Measurements from ENCODE around the gene AZGP1.
"Not testable (repeated sequence)": the region's sequence is repeated elsewhere in the genome, so short reads cannot be mapped to it uniquely, and the experiment has no call there.

AZGP1 gene

GRCh38 chr7:99975782-99976521 is at the start of gene AZGP1:
Gene AZGP1 (minus strand): TSS chr7:99976031. CDS start chr7:99976020, 11 bp downstream.
- DNase-seq, result no peak

- DNase-seq, result no peak
Observed at GRCh38 chr7:100024020-100024619, 48.3 kb upstream of the AZGP1 start.

DNA sequence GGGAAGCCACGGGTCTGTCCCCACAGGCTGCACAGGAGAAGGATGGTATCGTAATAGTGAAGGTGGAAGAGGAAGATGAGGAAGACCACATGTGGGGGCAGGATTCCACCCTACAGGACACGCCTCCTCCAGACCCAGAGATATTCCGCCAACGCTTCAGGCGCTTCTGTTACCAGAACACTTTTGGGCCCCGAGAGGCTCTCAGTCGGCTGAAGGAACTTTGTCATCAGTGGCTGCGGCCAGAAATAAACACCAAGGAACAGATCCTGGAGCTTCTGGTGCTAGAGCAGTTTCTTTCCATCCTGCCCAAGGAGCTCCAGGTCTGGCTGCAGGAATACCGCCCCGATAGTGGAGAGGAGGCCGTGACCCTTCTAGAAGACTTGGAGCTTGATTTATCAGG is 47.7 kb upstream of the AZGP1 start:
- DNase-seq, result no peak

DNA sequence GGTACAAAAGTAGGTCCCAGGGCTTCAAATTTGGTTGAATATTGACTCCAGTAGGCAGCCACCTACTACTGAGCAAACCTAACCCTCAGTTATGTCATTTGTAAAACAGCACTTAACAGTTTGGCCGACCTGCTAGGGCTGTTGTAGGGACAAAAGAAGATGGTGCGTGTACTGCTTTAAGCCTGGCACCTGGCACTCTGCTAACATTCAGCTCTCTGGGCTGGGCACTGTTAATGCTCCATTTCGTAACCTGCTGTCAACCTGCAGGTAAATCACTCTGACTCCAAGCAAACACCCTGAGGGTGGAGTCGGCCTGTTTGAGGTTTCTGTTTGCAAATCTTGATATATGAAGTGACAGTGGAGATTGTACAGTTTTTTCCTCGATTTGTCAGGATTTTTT is 46.8 kb upstream of the AZGP1 start:
- no peak for DNase-seq

- no peak for DNase-seq
Observed at GRCh38 chr7:100021297-100021696, 45.5 kb upstream of the AZGP1 start.

DNA sequence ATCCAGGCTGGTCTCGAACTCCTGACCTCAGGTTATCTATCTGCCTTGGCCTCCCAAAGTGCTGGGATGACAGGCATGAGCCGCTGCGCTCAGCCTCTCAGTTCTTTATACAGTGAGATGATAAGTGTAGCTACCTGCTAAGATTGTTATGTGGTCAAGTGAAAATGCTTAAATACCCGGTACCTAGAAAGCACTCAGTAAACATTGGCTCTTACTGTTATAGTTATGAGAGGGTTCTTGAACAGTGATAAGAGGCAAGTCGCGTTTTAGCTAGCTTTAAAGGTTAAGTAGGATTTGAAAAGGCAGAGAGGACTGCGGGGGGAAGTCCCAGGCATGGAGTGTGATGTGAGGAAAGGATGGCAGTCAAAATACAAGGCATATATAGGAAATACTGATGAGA is 44.1 kb upstream of the AZGP1 start:
- DNase-seq, result no peak

DNA sequence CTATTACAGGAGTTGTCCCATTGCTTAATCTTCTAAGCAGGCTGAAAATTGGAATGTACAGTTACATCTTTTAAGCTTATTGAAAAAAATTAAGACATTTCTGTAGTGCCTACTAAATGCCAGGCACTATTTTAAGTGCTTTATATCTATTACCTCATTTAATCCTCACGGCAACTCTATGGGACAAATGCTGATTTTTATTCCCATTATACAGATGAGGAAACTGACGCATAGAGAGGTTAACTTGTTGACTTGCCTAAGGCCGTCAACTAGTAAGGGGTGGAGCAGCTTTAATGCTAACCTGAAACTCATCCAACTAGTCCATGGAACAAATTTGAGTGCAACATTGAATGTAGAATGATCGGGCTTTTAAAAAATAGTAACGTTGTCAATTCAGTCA is 42.0 kb upstream of the AZGP1 start:
- no peak for DNase-seq

GRCh38 chr7:100017300-100017699 is 41.5 kb upstream of the AZGP1 start:
- no peak for DNase-seq

- DNase-seq, result no peak
Observed at GRCh38 chr7:100016215-100016901, 40.5 kb upstream of the AZGP1 start.

DNA sequence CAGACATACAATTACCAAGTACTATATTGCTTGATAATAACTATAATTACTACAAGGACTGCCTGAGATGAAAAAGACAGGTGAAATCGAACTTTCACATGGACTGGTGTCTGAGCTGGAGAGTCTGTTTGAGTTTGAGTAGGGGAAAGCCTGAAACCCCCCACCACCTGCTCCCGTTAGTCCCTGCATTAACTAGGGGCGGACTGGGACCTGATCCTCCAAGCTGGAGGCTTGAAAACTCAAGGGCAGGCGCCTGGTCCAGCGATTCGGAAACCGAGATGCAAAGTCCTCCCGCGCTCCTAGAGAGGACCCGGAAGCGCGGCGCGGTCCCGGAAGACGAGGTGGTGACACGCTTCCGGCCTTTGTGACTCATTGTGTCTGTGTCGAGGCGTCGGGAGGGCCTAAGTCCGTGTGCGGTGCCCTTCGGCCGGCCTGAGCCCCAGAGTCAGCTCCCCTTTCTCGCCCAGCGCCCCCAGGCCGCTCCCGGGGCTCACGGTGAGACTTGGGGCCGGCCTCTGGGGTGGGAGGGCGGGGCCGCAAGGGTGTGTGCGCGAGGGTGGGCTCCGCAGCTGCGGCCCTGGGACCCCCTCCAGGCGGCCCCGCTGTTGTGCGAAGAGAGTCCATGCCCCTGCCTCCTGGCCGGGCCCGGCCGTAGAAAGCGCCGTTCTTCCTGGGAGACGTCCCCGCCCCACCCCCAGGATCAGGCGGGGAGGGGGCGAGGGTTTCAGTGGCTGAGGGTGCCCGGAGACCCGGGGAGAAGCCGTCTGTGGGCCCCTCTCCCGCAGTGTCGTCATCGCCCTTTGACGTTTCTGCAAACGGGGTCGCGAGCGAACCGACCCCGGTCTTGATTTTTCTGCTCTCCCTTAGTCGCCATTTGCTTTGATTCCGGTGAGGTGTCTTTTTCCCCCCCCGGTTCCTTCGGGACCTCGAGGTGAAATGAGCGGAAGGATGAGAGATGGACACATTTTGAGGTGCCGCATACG is 39.7 kb upstream of the AZGP1 start, which contains the start of gene ZKSCAN1:
TSS of gene ZKSCAN1 (plus strand) at position 365 of the 983 bp plus-strand sequence. CDS start 7,911 bp downstream, outside the sequence.
- DNase-seq, result peak; percentile 58

DNA sequence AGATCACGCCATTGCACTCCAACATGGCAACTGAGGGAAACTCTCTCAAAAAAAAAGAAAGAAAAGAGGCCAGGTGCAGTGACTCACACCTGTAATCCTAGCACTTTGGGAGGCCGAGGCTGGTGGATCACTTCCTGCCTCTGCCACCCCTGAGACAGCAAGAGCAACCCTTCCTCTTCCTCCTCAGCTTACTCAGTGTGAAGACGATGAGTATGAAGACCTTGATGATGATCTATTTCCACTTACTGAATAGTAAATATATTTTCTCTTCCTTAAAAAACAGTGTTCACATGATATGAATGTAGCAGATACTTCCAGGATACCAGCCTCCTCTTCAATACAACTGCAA is 37.5 kb upstream of the AZGP1 start:
- no peak for DNase-seq

DNA sequence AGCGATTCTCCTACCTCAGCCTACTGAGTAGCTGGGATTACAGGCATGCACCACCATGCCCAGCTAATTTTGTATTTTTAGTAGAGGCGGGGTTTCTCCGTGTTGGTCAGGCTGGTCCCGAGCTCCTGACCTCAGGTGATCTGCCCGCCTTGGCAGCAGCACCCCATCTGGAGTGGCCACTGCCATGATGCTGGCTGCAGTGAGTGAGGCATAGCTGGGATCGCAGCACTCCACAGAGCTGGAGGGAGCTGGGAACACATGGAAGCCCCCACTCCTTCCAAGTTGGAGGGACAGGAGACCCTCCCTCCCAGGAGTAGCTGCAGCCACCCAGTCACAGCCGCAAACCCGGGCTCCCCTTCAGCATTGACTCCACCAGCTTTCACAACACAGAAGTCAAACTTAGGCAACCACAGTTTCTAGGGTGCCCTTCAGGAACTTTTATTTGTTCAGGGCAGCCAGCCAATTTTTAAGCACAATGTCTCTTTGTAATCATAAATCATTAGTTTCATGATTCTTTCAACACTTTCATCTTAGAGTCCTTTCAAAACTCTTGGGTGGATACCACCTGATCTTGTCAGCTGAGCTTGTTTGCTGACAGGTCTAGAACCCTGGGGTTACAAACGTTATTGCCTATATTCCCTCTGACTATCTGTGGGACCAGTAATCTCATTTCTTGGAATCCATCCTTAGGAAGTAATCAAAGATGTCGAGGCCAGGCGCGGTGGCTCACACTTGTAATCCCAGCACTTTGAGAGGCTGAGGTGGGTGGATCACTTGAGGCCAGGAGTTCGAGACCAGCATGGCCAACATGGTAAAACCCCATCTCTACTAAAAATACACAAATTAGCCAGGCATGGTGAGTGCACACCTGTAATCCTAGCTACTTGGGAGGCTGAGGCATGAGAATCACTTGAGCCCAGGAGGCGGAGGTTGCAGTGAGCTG is 36.8 kb upstream of the AZGP1 start:
- DNase-seq, result not testable (repeated sequence)

GRCh38 chr7:100011516-100011915 is 35.7 kb upstream of the AZGP1 start:
- no peak for DNase-seq

GRCh38 chr7:100010901-100011300 is 35.1 kb upstream of the AZGP1 start:
- DNase-seq, result no peak

- DNase-seq, result not testable (repeated sequence)
Observed at GRCh38 chr7:100009952-100010351, 34.1 kb upstream of the AZGP1 start.

GRCh38 chr7:100008525-100008924 is 32.7 kb upstream of the AZGP1 start:
- DNase-seq, result no peak

GRCh38 chr7:100007887-100008286 is 32.1 kb upstream of the AZGP1 start:
- no peak for DNase-seq

DNA sequence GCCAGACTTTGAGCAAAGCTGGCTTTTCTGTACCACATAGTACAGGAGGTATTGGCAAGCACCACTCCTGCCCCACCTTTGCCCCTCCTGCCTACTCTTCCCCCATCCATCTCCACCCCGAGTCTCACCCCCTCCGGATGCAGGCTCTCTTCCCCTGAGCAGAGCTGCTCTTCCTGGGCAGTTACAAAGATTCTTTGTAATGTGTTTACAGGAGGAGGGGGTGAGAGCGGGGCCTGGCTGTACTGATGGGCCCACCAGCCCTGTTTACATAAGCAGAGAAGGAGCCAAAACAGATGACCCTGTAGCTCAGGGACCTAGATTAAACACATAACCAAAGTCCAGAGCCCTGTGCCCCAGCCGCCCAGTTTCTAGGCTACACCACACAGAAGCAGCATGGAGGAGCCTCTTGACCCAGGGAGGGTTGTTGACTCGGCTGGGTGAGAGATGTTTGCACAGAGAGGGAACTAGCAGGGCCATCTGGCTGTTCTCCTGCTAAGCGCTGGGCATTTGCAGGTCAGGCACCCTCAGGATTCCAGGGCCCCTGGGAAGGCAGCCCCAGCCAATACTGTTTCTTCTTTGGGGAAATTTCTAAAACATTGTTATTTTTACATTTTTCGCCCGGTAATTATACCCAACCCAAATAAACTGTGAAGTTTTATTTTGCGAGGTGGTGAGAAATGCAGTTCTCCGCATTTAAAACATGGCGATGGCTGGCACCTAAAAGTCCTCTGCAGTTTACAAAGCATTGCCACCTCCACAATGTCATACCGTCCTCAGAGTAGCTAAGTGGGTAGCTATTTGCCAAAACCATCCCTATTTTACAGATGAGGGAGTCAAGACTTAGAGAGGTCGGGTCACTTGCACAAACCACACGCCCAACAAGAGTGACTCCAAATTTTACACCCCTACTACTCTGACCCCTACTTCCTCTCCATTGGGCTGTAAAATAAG is 28.2 kb upstream of the AZGP1 start:
- DNase-seq, result no peak

GRCh38 chr7:100000239-100000638 is 24.4 kb upstream of the AZGP1 start:
- no peak for DNase-seq

- no peak for DNase-seq
Observed at GRCh38 chr7:99997545-99998137, 21.8 kb upstream of the AZGP1 start.
